Measurements from ENCODE around the gene DDX10. TPM values are rescaled to one million over a fixed set of nuclear protein-coding genes. Genes with fewer than 3 reads are reported as not detected.

Gene DDX10
- polyA plus RNA-seq, 1 donor (not counting 4 experiments of a cell fraction or from before 2014, with no cell fraction given) = 32.3 TPM

DNA sequence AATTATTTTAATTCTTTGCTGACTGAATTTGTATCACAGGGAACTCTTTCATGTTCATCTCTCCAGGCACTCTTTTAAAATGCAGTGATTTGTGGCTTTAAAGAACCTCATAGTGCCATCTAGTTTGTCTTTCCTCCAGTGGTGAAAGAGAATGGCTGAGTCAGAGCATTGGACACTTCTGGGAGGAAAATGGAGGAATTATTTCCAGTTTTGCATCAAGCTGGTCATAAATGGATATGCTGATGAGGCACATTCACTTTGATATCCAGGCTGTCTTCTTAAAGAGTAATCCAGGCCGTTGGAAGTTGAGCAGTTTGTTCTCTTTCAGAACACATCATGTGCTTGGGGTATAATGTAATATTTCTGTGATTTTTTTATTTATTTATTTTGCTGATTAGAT lies 273.7 kb downstream of the DDX10 start:
- Histone ChIP-seq H3K9me1 (ENCODE audit: control insufficient read depth, extremely low read depth, insufficient read depth, low read length) (no peaks in the 10 kb centered on the region), H3K36me3 (ENCODE audit: control insufficient read depth in 2 of 2, extremely low read depth in 1 of 2, insufficient read depth in 2 of 2, low read length in 2 of 2) (peaks cover 1 to 7% of the 10 kb centered on the region in 2 experiments), H2AFZ (ENCODE audit: control insufficient read depth, low read length) (no peak overlapping the region), H3K27ac (ENCODE audit: control insufficient read depth, insufficient read depth, low read length) (no peak overlapping the region), H3K4me2 (ENCODE audit: control insufficient read depth, extremely low read depth, insufficient read depth, low read depth, low read length) (no peak overlapping the region), H3K4me3 (ENCODE audit: control insufficient read depth in 2 of 3, extremely low read depth in 1 of 3, insufficient read depth in 2 of 3, low read depth in 1 of 3, low read length in 3 of 3) (no peak overlapping the region), H4K20me1 (ENCODE audit: control insufficient read depth, extremely low read depth, insufficient read depth, low read length) (no peaks in the 10 kb centered on the region), H3K9ac (ENCODE audit: control insufficient read depth, extremely low read depth, insufficient read depth, low read length) (no peak overlapping the region), H3K79me2 (ENCODE audit: control insufficient read depth, insufficient read depth, low read length) (no peaks in the 10 kb centered on the region), H3K4me1 (ENCODE audit: control insufficient read depth, extremely low read depth, insufficient read depth, low read length) (no peaks in the 10 kb centered on the region), H3K27me3 (ENCODE audit: control insufficient read depth, extremely low read depth, insufficient read depth, low read length) (no peaks in the 10 kb centered on the region), H3K9me3 (ENCODE audit: control insufficient read depth, low read depth, low read length) (no peaks in the 10 kb centered on the region)
- DNase-seq (ENCODE audit: low read depth, low spot score) (no peak), FAIRE-seq (no peak)
- dilution Hi-C loops (cut with MboI; ENCODE audit: extremely low pct_ligation_motif_present, low sequenced_read_pairs) = no loop called here
- no peak for TF ChIP-seq EZH2 (IDR thresholded peaks at IDR 0.05; ENCODE audit: low read length)
- TF ChIP-seq, protein P1, sequence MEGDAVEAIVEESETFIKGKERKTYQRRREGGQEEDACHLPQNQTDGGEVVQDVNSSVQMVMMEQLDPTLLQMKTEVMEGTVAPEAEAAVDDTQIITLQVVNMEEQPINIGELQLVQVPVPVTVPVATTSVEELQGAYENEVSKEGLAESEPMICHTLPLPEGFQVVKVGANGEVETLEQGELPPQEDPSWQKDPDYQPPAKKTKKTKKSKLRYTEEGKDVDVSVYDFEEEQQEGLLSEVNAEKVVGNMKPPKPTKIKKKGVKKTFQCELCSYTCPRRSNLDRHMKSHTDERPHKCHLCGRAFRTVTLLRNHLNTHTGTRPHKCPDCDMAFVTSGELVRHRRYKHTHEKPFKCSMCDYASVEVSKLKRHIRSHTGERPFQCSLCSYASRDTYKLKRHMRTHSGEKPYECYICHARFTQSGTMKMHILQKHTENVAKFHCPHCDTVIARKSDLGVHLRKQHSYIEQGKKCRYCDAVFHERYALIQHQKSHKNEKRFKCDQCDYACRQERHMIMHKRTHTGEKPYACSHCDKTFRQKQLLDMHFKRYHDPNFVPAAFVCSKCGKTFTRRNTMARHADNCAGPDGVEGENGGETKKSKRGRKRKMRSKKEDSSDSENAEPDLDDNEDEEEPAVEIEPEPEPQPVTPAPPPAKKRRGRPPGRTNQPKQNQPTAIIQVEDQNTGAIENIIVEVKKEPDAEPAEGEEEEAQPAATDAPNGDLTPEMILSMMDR (optimal IDR thresholded peaks at IDR 0.05 in 1 of 3, IDR thresholded peaks at IDR 0.05 in 1 of 3, conservative IDR thresholded peaks at IDR 0.05 in 1 of 3; ENCODE audit: extremely low read depth in 1 of 3, insufficient read depth in 2 of 3, low read length in 3 of 3) = no peak

DNA sequence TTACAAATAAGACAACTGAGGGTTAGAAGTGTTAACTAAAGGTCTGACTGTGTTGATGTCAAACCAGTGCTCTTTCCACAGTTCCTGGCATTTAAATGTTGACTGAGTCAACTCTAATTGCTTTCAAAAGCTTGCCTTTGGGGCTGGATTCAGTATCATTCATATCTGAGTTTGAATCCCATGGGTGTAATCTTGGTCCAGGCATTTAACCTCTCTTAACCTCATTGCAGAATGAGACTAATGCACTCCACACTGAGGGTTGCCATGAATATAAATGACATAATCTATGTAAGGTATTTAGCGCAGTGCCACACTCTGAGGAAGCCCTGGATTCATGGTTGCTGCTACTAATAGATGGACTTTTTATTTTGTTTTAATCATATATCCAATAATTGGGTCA lies 274.3 kb downstream of the DDX10 start:
- TF ChIP-seq, protein P1 (optimal IDR thresholded peaks at IDR 0.05 in 1 of 3, IDR thresholded peaks at IDR 0.05 in 1 of 3, conservative IDR thresholded peaks at IDR 0.05 in 1 of 3; ENCODE audit: extremely low read depth in 1 of 3, insufficient read depth in 2 of 3, low read length in 3 of 3) = no peak
- TF ChIP-seq EZH2 (IDR thresholded peaks at IDR 0.05; ENCODE audit: low read length) = no peak
- Histone ChIP-seq H3K4me1 (ENCODE audit: control insufficient read depth, extremely low read depth, insufficient read depth, low read length) (no peaks in the 10 kb centered on the region), H3K27me3 (ENCODE audit: control insufficient read depth, extremely low read depth, insufficient read depth, low read length) (no peaks in the 10 kb centered on the region), H2AFZ (ENCODE audit: control insufficient read depth, low read length) (no peak overlapping the region), H3K9me3 (ENCODE audit: control insufficient read depth, low read depth, low read length) (no peaks in the 10 kb centered on the region), H3K4me3 (ENCODE audit: control insufficient read depth in 2 of 3, extremely low read depth in 1 of 3, insufficient read depth in 2 of 3, low read depth in 1 of 3, low read length in 3 of 3) (no peak overlapping the region), H3K9ac (ENCODE audit: control insufficient read depth, extremely low read depth, insufficient read depth, low read length) (no peak overlapping the region), H4K20me1 (ENCODE audit: control insufficient read depth, extremely low read depth, insufficient read depth, low read length) (no peaks in the 10 kb centered on the region), H3K36me3 (ENCODE audit: control insufficient read depth in 2 of 2, extremely low read depth in 1 of 2, insufficient read depth in 2 of 2, low read length in 2 of 2) (peaks cover 1 to 7% of the 10 kb centered on the region in 2 experiments), H3K9me1 (ENCODE audit: control insufficient read depth, extremely low read depth, insufficient read depth, low read length) (no peaks in the 10 kb centered on the region), H3K4me2 (ENCODE audit: control insufficient read depth, extremely low read depth, insufficient read depth, low read depth, low read length) (no peak overlapping the region), H3K27ac (ENCODE audit: control insufficient read depth, insufficient read depth, low read length) (no peak overlapping the region), H3K79me2 (ENCODE audit: control insufficient read depth, insufficient read depth, low read length) (no peaks in the 10 kb centered on the region)
- FAIRE-seq (no peak), DNase-seq (ENCODE audit: low read depth, low spot score) (no peak)
- dilution Hi-C loops (cut with MboI; ENCODE audit: extremely low pct_ligation_motif_present, low sequenced_read_pairs) = no loop called here
